Thyroid gland (tissue), 4 donors: ENCODE measurements around the gene BATF.

Experiments
- POLR2A ChIP-seq, 2 donors: fragments of 450-650 bp; IDR thresholded peaks; one replicate each; pipeline ENCODE4 v1.6.1; 2017; ENCODE audit warnings: antibody characterized with exemption in 2 of 2, mild to moderate bottlenecking in 2 of 2, moderate library complexity in 1 of 2
- TF ChIP-seq, protein P1 (sequence below), 6 experiments: fragments of 200-600 bp in 3 of 6; fragments of 450-650 bp in 3 of 6; sonication (generic) in 3 of 6; IDR thresholded peaks; one replicate each; pipeline ENCODE4 v1.5.1; 2016 to 2019; ENCODE audit warnings: antibody characterized with exemption in 6 of 6, mild to moderate bottlenecking in 2 of 6, inconsistent platforms in 1 of 6, moderate library complexity in 1 of 6

DNA sequence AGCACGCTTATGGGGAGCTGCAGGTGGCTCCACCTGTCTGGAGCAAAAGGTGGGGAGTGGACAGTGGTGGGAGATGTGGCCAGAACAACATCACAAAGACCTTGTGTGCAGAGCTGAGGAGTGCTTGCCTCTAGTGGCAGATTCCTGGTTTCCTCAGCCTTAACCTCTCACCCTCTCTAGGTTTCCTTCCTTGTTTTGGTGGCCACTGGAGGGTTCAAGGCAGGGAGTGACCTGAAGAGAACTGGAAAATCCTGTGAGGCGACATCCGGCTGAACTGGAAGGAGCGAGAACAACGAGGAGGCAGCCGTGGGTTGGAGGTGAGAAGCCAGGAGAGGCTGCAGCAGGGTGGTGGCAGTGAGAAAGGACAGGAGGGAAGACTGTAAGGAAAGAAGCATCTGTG is 49.8 kb downstream of the BATF start:
- TF ChIP-seq, protein P1, sequence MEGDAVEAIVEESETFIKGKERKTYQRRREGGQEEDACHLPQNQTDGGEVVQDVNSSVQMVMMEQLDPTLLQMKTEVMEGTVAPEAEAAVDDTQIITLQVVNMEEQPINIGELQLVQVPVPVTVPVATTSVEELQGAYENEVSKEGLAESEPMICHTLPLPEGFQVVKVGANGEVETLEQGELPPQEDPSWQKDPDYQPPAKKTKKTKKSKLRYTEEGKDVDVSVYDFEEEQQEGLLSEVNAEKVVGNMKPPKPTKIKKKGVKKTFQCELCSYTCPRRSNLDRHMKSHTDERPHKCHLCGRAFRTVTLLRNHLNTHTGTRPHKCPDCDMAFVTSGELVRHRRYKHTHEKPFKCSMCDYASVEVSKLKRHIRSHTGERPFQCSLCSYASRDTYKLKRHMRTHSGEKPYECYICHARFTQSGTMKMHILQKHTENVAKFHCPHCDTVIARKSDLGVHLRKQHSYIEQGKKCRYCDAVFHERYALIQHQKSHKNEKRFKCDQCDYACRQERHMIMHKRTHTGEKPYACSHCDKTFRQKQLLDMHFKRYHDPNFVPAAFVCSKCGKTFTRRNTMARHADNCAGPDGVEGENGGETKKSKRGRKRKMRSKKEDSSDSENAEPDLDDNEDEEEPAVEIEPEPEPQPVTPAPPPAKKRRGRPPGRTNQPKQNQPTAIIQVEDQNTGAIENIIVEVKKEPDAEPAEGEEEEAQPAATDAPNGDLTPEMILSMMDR (IDR thresholded peaks at IDR 0.05), result no peak
- TF ChIP-seq POLR2A (IDR thresholded peaks at IDR 0.05), result no peak
